GM21515 (cell line): ENCODE measurements around the gene SETD7.
"Not testable (repeated sequence)": the region's sequence is repeated elsewhere in the genome, so short reads cannot be mapped to it uniquely, and the experiment has no call there.

Experiments
- ATAC-seq: cut with Tn5 transposase; IDR thresholded peaks from one replicate; pipeline ENCODE4 v1.9.1; 2021; ENCODE audit not compliant: unreplicated experiment

Gene SETD7

GRCh38 chr4:139470295-139470694 is 85.7 kb downstream of the SETD7 start:
- no peak for ATAC-seq

GRCh38 chr4:139469869-139470268 is 86.2 kb downstream of the SETD7 start:
- ATAC-seq, result no peak

- ATAC-seq, result no peak
These were observed 86.8 kb downstream of the SETD7 start for GRCh38 chr4:139469216-139469615.

- ATAC-seq, result not testable (repeated sequence)
These were observed 87.3 kb downstream of the SETD7 start for GRCh38 chr4:139468756-139469155.

GRCh38 chr4:139465922-139466321 is 90.1 kb downstream of the SETD7 start:
- no peak for ATAC-seq

- not testable (repeated sequence) for ATAC-seq
These were observed 91.5 kb downstream of the SETD7 start for GRCh38 chr4:139464512-139464911.

- ATAC-seq, result no peak
These were observed 94.9 kb downstream of the SETD7 start for GRCh38 chr4:139461022-139461628.

- ATAC-seq, result no peak
These were observed 95.5 kb downstream of the SETD7 start for GRCh38 chr4:139460565-139460964.

GRCh38 chr4:139458999-139459398 is 97.0 kb downstream of the SETD7 start:
- no peak for ATAC-seq

GRCh38 chr4:139458543-139458942 is 97.5 kb downstream of the SETD7 start:
- no peak for ATAC-seq

GRCh38 chr4:139457318-139457717 is 98.7 kb downstream of the SETD7 start:
- ATAC-seq, result no peak

- no peak for ATAC-seq
These were observed 100.9 kb downstream of the SETD7 start for GRCh38 chr4:139455126-139455538.

GRCh38 chr4:139454111-139455045 is 101.6 kb downstream of the SETD7 start, which contains the start of gene RAB33B:
Gene RAB33B, plus strand, starts transcription at chr4:139454121. Its CDS starts 75 bp downstream, at chr4:139454196.
- peak; percentile 3 for ATAC-seq

- peak; percentile 89 for ATAC-seq
These were observed 102.5 kb downstream of the SETD7 start for GRCh38 chr4:139453371-139454110.

GRCh38 chr4:139453041-139453370 is 103.0 kb downstream of the SETD7 start:
- peak; percentile 46 for ATAC-seq

- ATAC-seq, result no peak
These were observed 104.0 kb downstream of the SETD7 start for GRCh38 chr4:139451997-139452396.

GRCh38 chr4:139450586-139450985 is 105.4 kb downstream of the SETD7 start:
- no peak for ATAC-seq

- not testable (repeated sequence) for ATAC-seq
These were observed 108.9 kb downstream of the SETD7 start for GRCh38 chr4:139447078-139447477.
